Measurements from ENCODE around the gene MFAP2.

MFAP2 gene

DNA sequence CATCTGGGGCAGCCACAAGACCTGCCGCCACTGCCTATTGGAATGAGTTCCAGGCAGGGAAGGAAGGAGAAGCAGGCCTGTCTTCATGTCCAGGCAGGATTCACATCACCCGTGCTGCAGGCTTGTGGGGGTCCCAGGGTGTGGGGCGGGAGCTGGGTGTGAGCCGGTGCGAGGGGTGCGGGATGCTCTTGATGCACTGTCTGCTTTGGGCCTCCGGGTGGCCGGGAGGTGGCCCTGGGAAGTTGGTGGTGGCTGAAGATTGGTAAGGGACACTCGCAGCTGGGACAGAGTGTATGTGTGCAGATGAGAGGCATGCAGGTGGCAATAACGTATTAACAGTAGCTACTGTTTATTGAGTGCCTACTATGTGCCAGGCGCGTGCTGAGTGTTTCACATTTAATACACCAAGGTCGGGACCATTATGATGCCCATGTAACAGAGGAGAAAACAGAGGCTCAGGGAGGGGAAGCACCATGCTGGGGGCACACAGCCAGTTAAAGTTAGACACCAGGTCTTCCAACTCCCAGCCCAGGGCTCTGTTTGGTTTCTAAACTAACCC, 55.4 kb downstream of the MFAP2 start:
- ATAC-seq, result peak; percentile 9; the same call in 1 of the 3 replicates
- TF ChIP-seq SNAI2 (CRISPR knock-in tag; IDR thresholded peaks at IDR 0.05), result no peak
- no peak for TF ChIP-seq GLIS3 (CRISPR knock-in tag; IDR thresholded peaks at IDR 0.05)
- TF ChIP-seq, protein P1, sequence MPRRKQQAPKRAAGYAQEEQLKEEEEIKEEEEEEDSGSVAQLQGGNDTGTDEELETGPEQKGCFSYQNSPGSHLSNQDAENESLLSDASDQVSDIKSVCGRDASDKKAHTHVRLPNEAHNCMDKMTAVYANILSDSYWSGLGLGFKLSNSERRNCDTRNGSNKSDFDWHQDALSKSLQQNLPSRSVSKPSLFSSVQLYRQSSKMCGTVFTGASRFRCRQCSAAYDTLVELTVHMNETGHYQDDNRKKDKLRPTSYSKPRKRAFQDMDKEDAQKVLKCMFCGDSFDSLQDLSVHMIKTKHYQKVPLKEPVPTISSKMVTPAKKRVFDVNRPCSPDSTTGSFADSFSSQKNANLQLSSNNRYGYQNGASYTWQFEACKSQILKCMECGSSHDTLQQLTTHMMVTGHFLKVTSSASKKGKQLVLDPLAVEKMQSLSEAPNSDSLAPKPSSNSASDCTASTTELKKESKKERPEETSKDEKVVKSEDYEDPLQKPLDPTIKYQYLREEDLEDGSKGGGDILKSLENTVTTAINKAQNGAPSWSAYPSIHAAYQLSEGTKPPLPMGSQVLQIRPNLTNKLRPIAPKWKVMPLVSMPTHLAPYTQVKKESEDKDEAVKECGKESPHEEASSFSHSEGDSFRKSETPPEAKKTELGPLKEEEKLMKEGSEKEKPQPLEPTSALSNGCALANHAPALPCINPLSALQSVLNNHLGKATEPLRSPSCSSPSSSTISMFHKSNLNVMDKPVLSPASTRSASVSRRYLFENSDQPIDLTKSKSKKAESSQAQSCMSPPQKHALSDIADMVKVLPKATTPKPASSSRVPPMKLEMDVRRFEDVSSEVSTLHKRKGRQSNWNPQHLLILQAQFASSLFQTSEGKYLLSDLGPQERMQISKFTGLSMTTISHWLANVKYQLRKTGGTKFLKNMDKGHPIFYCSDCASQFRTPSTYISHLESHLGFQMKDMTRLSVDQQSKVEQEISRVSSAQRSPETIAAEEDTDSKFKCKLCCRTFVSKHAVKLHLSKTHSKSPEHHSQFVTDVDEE (CRISPR knock-in tag; IDR thresholded peaks at IDR 0.05), result no peak
- TF ChIP-seq, protein P2, sequence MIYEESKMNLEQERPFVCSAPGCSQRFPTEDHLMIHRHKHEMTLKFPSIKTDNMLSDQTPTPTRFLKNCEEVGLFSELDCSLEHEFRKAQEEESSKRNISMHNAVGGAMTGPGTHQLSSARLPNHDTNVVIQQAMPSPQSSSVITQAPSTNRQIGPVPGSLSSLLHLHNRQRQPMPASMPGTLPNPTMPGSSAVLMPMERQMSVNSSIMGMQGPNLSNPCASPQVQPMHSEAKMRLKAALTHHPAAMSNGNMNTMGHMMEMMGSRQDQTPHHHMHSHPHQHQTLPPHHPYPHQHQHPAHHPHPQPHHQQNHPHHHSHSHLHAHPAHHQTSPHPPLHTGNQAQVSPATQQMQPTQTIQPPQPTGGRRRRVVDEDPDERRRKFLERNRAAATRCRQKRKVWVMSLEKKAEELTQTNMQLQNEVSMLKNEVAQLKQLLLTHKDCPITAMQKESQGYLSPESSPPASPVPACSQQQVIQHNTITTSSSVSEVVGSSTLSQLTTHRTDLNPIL (CRISPR knock-in tag; IDR thresholded peaks at IDR 0.05; ENCODE audit: low read depth), result no peak
- TF ChIP-seq ZFP30 (CRISPR knock-in tag; IDR thresholded peaks at IDR 0.05), result no peak
- no peak for TF ChIP-seq TCF4 (CRISPR knock-in tag; IDR thresholded peaks at IDR 0.05; ENCODE audit: borderline replicate concordance)
- TF ChIP-seq ISL1 (CRISPR knock-in tag; IDR thresholded peaks at IDR 0.05), result no peak
- TF ChIP-seq ZNF70 (CRISPR knock-in tag; IDR thresholded peaks at IDR 0.05), result no peak
- TF ChIP-seq, protein P3, sequence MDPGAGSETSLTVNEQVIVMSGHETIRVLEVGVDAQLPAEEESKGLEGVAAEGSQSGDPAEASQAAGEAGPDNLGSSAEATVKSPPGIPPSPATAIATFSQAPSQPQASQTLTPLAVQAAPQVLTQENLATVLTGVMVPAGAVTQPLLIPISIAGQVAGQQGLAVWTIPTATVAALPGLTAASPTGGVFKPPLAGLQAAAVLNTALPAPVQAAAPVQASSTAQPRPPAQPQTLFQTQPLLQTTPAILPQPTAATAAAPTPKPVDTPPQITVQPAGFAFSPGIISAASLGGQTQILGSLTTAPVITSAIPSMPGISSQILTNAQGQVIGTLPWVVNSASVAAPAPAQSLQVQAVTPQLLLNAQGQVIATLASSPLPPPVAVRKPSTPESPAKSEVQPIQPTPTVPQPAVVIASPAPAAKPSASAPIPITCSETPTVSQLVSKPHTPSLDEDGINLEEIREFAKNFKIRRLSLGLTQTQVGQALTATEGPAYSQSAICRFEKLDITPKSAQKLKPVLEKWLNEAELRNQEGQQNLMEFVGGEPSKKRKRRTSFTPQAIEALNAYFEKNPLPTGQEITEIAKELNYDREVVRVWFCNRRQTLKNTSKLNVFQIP (CRISPR knock-in tag; IDR thresholded peaks at IDR 0.05; ENCODE audit: borderline replicate concordance, low read depth), result no peak
- no peak for TF ChIP-seq ESRRG (CRISPR knock-in tag; IDR thresholded peaks at IDR 0.05)
- no peak for TF ChIP-seq BACH2 (CRISPR knock-in tag; IDR thresholded peaks at IDR 0.05; ENCODE audit: borderline replicate concordance)
- TF ChIP-seq TOX (CRISPR knock-in tag; IDR thresholded peaks at IDR 0.05; ENCODE audit: borderline replicate concordance), result no peak
- TF ChIP-seq PPARA (CRISPR knock-in tag; IDR thresholded peaks at IDR 0.05; ENCODE audit: borderline replicate concordance), result no peak
